K562 (cell line): ENCODE data around the gene RNASET2. TPM values are rescaled to one million over a fixed set of nuclear protein-coding genes. Genes with fewer than 3 reads are reported as not detected.

ENCODE experiments used
- CBX1 ChIP-seq: sonication (generic); IDR thresholded peaks from 2 replicates; pipeline ENCODE4 v1.6.1; 2016; ENCODE audit warnings: antibody characterized with exemption, low read depth, mild to moderate bottlenecking
- ESRRA ChIP-seq: fragments of 450-650 bp; IDR thresholded peaks from 2 replicates; pipeline ENCODE4 v1.6.1; 2014; ENCODE audit warnings: low read depth, mild to moderate bottlenecking, moderate library complexity, borderline replicate concordance
- ETV6 ChIP-seq, 3 experiments: fragments of 150-350 bp in 1 of 3; sonication (generic) in 1 of 3; formaldehyde crosslinking in 1 of 3; IDR thresholded peaks; 2 replicates each; pipeline versions ENCODE4 v1.6.1 to v1.8.0; 2014 to 2022; ENCODE audit warnings: borderline replicate concordance in 2 of 3, low read depth in 2 of 3, antibody characterized with exemption in 1 of 3, low read length in 1 of 3, mild to moderate bottlenecking in 1 of 3, missing genetic modification reagents in 1 of 3
- FIP1L1 ChIP-seq: fragments of 200-400 bp; formaldehyde crosslinking; IDR thresholded peaks from 2 replicates; pipeline ENCODE4 v1.6.1; 2018; ENCODE audit warnings: mild to moderate bottlenecking, low read depth, low read length; ENCODE audit not compliant: poor library complexity, severe bottlenecking
- FOSL1 ChIP-seq: fragments of 200-800 bp; sonication (Bioruptor generic); conservative IDR thresholded peaks from 2 replicates; pipeline ENCODE4 v1.6.1; 2016; ENCODE audit warnings: missing genetic modification characterization, missing compliant biosample characterization
- FOXA1 ChIP-seq: fragments of 450-650 bp; IDR thresholded peaks from 2 replicates; pipeline ENCODE4 v1.6.1; 2016; ENCODE audit warnings: mild to moderate bottlenecking, borderline replicate concordance
- GTF2E2 ChIP-seq: fragments of 200-800 bp; sonication (Bioruptor generic); IDR thresholded peaks from 2 replicates; pipeline ENCODE4 v1.6.1; 2016; ENCODE audit warnings: missing genetic modification characterization, missing compliant biosample characterization
- MECOM ChIP-seq: fragments of 250-450 bp; sonication (Bioruptor Pico); IDR thresholded peaks from 2 replicates; pipeline ENCODE4 v1.8.0; 2022; ENCODE audit warnings: inconsistent platforms
- MYNN ChIP-seq, 2 experiments: sonication (generic); formaldehyde crosslinking in 1 of 2; IDR thresholded peaks; 2 replicates each; pipeline versions ENCODE4 v1.5.0 to v1.6.1; 2016 to 2020; ENCODE audit warnings: antibody characterized with exemption in 1 of 2, missing genetic modification reagents in 1 of 2
- NCOA4 ChIP-seq: fragments of 450-650 bp; IDR thresholded peaks from 2 replicates; pipeline ENCODE4 v1.6.1; 2018; ENCODE audit warnings: mild to moderate bottlenecking; ENCODE audit not compliant: partially characterized antibody
- POLR2H ChIP-seq: IDR thresholded peaks from 2 replicates; pipeline ENCODE4 v1.6.1; 2016; ENCODE audit warnings: missing genetic modification characterization, low read depth, mild to moderate bottlenecking, control low read depth, missing compliant biosample characterization, moderate library complexity
- RAD51 ChIP-seq: fragments of 450-650 bp; IDR thresholded peaks from 2 replicates; pipeline ENCODE4 v1.7.1; 2016; ENCODE audit warnings: low read depth, mild to moderate bottlenecking, borderline replicate concordance
- RBFOX2 ChIP-seq: fragments of 200-400 bp; formaldehyde crosslinking; IDR thresholded peaks from 2 replicates; pipeline ENCODE4 v1.6.1; 2017; ENCODE audit warnings: low read depth, mild to moderate bottlenecking, low read length, moderate library complexity
- RCOR1 ChIP-seq, 2 experiments: IDR thresholded peaks; 2 replicates each; pipeline ENCODE4 v1.6.1; 2012; ENCODE audit warnings: low read depth in 2 of 2, low read length in 2 of 2, borderline replicate concordance in 1 of 2, improper control_type of control experiment in 1 of 2
- SIN3B ChIP-seq: fragments of 450-650 bp; IDR thresholded peaks from 2 replicates; pipeline ENCODE4 v1.6.1; 2017; ENCODE audit warnings: low read depth, mild to moderate bottlenecking, moderate library complexity
- SMC3 ChIP-seq: conservative IDR thresholded peaks from 2 replicates; pipeline ENCODE4 v1.6.1; 2011; ENCODE audit warnings: low read depth, low read length, improper control_type of control experiment; ENCODE audit not compliant: insufficient read depth
- STAT5A ChIP-seq: IDR thresholded peaks from 2 replicates; pipeline ENCODE4 v1.6.1; 2012; ENCODE audit warnings: low read length, inconsistent platforms, borderline replicate concordance
- ZBTB2 ChIP-seq: fragments of 450-650 bp; IDR thresholded peaks from 2 replicates; pipeline ENCODE4 v1.6.1; 2016; ENCODE audit warnings: antibody characterized with exemption
- ZBTB8A ChIP-seq: fragments of 450-650 bp; IDR thresholded peaks from 2 replicates; pipeline ENCODE4 v1.6.1; 2018; ENCODE audit warnings: mild to moderate bottlenecking, moderate library complexity; ENCODE audit not compliant: partially characterized antibody
- ZNF174 ChIP-seq: fragments of 250-450 bp; sonication (Bioruptor Pico); IDR thresholded peaks from 2 replicates; pipeline ENCODE4 v1.4.0; 2020; ENCODE audit warnings: mild to moderate bottlenecking
- ZNF408 ChIP-seq: fragments of 250-450 bp; sonication (Bioruptor Pico); IDR thresholded peaks from 2 replicates; pipeline ENCODE4 v1.4.0; 2020; ENCODE audit warnings: low read depth, mild to moderate bottlenecking, moderate library complexity
- ZNF444 ChIP-seq: fragments of 250-450 bp; sonication (Bioruptor Pico); IDR thresholded peaks from 2 replicates; pipeline ENCODE4 v1.4.0; 2020; ENCODE audit warnings: mild to moderate bottlenecking, moderate library complexity
- ZNF830 ChIP-seq: fragments of 250-450 bp; sonication (Bioruptor Pico); IDR thresholded peaks from 2 replicates; pipeline ENCODE4 v1.5.0; 2021; ENCODE audit warnings: mild to moderate bottlenecking
- polyA plus RNA-seq, 8 experiments: library from polyadenylated mRNA; depleted of rRNA in 4 of 8; stranded (reverse) in 5 of 8; unstranded in 3 of 8; fragments of >200 nt; fragmentation: Nextera tagmentation in 2 of 8; fragmentation: Illumina TruSeq in 1 of 8; extraction: Ambion mirVana in 2 of 8; extraction: Trizol in 1 of 8; gene quantifications; 2 replicates each; pipeline versions ENCODE4 v1.2.1 to v1.2.3, GENCODE V29; 2011 to 2014; ENCODE audit warnings: inconsistent platforms in 1 of 8, missing spikeins in 1 of 8
- total RNA-seq, 7 experiments: library from RNA; depleted of rRNA in 6 of 7; stranded (reverse); fragments of >200 nt in 6 of 7; fragmentation: Illumina TruSeq in 2 of 7; extraction: Trizol in 2 of 7; gene quantifications; 2 replicates each; pipeline versions ENCODE4 v1.2.1 to v1.2.3, GENCODE V29; 2011 to 2021; ENCODE audit warnings: low replicate concordance in 1 of 7
- TF ChIP-seq, protein P1 (sequence below): fragments of 450-650 bp; IDR thresholded peaks from 2 replicates; pipeline ENCODE4 v1.7.0; 2016; ENCODE audit warnings: borderline replicate concordance
- TF ChIP-seq, protein P2 (sequence below): IDR thresholded peaks from 3 replicates; pipeline ENCODE4 v1.6.1; 2011; ENCODE audit warnings: borderline replicate concordance, mild to moderate bottlenecking; ENCODE audit not compliant: insufficient read length, insufficient read depth

RNASET2 gene
- total and polyA plus RNA-seq, 9 of the 15 experiments (the other 6 are each of a cell fraction or from before 2014, with no cell fraction given), result 7.4 to 141 (median 91.3) TPM

DNA sequence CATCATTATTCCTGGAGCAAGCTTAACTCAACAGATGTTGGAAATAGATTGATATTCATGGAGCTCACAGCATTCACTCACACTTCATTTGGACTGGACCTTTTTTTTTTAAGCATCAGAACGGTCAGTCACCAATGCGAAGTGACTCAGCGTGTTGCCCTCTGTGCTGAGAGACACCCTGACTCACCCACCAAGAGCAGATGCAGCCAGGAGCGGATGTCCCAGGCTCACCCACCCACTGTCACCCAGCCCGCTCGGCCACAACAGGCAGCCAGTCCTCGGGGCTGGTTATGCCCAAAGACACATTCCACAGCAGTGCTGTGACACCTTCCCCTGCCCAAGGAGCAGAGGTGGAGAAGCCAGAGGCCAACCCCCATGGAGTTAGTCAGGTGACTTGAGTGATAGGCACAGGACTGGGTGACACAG lies 15.7 kb downstream of the RNASET2 start (continued):
- TF ChIP-seq ZBTB2, result no peak
- no peak for TF ChIP-seq POLR2H
- no peak for TF ChIP-seq RAD51
- TF ChIP-seq STAT5A, result no peak
- TF ChIP-seq, protein P1, sequence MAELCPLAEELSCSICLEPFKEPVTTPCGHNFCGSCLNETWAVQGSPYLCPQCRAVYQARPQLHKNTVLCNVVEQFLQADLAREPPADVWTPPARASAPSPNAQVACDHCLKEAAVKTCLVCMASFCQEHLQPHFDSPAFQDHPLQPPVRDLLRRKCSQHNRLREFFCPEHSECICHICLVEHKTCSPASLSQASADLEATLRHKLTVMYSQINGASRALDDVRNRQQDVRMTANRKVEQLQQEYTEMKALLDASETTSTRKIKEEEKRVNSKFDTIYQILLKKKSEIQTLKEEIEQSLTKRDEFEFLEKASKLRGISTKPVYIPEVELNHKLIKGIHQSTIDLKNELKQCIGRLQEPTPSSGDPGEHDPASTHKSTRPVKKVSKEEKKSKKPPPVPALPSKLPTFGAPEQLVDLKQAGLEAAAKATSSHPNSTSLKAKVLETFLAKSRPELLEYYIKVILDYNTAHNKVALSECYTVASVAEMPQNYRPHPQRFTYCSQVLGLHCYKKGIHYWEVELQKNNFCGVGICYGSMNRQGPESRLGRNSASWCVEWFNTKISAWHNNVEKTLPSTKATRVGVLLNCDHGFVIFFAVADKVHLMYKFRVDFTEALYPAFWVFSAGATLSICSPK, result no peak
- TF ChIP-seq FIP1L1, result no peak
- TF ChIP-seq RBFOX2, result 0 out of 2 replicates have a peak, but pooled peaks have one; percentile 29
- TF ChIP-seq, protein P2, sequence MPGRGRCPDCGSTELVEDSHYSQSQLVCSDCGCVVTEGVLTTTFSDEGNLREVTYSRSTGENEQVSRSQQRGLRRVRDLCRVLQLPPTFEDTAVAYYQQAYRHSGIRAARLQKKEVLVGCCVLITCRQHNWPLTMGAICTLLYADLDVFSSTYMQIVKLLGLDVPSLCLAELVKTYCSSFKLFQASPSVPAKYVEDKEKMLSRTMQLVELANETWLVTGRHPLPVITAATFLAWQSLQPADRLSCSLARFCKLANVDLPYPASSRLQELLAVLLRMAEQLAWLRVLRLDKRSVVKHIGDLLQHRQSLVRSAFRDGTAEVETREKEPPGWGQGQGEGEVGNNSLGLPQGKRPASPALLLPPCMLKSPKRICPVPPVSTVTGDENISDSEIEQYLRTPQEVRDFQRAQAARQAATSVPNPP, result no peak
- TF ChIP-seq NCOA4, result no peak
- TF ChIP-seq ETV6 (IDR thresholded peaks at IDR 0.05; ENCODE audit: borderline replicate concordance in 1 of 2, low read depth in 2 of 2, low read length in 1 of 2), result no peak
- no peak for TF ChIP-seq ETV6 (CRISPR knock-in tag; IDR thresholded peaks at IDR 0.05; ENCODE audit: borderline replicate concordance)
- TF ChIP-seq ZNF408 (CRISPR knock-in tag), result no peak
- peak in 1 of 2 experiments; percentile 67; a peak in 1 of 4 replicates for TF ChIP-seq RCOR1 (IDR thresholded peaks at IDR 0.05; ENCODE audit: borderline replicate concordance in 1 of 2, low read depth in 2 of 2, low read length in 2 of 2)
- TF ChIP-seq ZNF830, result no peak
- TF ChIP-seq CBX1, result no peak
- no peak for TF ChIP-seq ESRRA
- no peak for TF ChIP-seq ZBTB8A
- TF ChIP-seq FOSL1 (tag), result peak; percentile 96
- no peak for TF ChIP-seq GTF2E2 (tag)
- no peak for TF ChIP-seq FOXA1
- no peak for TF ChIP-seq MECOM
- peak; percentile 61; the same call in 1 of the 2 replicates for TF ChIP-seq MYNN (IDR thresholded peaks at IDR 0.05)
- no peak for TF ChIP-seq MYNN (CRISPR knock-in tag; IDR thresholded peaks at IDR 0.05)
- 0 out of 2 replicates have a peak, but pooled peaks have one; percentile 4 for TF ChIP-seq SMC3
- no peak for TF ChIP-seq ZNF174 (CRISPR knock-in tag)
- TF ChIP-seq ZNF444 (CRISPR knock-in tag), result no peak
- no peak for TF ChIP-seq SIN3B
